ENCODE measurements around the gene ZNF664.

The ZNF664 gene

GRCh38 chr12:124037331-124037730 lies 64.3 kb downstream of the ZNF664 start:
- no peak for DNase-seq

GRCh38 chr12:124039276-124039675 lies 66.3 kb downstream of the ZNF664 start:
- DNase-seq = no peak

- no peak for DNase-seq
Observed at GRCh38 chr12:124040291-124040690, 67.3 kb downstream of the ZNF664 start.

- DNase-seq = no peak
Observed at GRCh38 chr12:124040737-124041136, 67.7 kb downstream of the ZNF664 start.

- no peak for DNase-seq
Observed at GRCh38 chr12:124041907-124042306, 68.9 kb downstream of the ZNF664 start.

- no peak for DNase-seq
Observed at GRCh38 chr12:124044021-124044420, 71.0 kb downstream of the ZNF664 start.

DNA sequence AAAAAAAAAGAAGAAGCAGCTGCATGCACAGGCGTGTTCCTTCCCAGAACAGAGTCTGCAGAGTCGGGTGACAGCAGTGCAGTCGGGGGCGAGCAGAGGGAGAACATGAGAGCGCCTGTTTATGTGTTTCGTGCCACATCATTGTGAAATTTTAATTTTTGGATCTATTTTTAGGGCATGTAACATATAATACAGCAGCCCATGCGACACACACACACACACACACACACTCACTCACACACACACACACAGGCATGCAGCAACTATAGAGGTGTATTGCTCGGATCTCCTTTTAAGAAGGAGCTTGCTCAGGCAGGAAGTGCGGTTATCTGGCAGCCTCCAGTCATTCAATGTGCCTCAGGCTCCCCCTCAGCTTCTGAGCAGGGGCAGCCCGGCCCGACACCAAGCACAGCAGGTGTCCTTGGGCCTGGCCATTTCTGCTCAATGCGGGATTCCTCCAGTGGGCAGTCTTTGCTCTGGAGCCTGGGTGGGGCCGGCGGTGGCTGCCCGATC lies 71.8 kb downstream of the ZNF664 start:
- DNase-seq = no peak

DNA sequence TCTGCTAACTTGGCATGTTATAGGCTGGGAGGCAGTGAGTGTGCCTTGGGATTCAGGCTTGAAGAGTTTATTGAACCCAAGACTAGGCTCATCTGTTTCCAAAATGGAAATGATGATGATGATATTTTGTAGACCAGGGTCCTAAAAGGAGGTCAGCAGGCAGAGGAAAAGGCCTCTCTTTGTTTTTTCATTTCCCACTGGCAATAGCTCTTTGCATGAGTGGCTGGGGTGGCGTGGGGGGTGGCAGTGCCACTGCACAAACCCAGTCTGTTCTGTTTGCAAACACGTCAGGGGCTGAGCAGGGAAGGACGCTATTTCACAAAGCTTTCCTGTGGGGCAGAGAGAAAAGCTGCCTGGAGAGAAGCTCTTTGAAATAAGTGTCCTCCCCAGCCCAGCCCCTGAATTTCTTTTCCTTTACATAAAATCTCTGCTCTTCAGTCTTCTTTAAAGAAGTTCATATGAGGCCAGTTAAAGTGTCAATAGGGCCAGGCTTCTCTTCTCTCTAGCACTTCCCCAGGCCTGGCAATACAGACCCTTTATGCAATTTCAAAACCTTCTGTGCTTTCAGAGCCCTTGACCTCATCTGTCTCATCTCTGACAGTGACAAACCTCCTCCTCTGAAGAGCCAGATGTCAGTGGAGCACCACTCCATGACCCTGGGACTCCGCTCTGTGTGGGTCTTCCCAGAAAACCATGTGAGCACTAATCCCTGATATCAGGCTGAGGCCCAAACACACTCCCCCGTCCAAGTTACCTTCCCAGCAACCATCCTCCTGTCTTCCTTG lies 72.8 kb downstream of the ZNF664 start:
- DNase-seq = no peak

DNA sequence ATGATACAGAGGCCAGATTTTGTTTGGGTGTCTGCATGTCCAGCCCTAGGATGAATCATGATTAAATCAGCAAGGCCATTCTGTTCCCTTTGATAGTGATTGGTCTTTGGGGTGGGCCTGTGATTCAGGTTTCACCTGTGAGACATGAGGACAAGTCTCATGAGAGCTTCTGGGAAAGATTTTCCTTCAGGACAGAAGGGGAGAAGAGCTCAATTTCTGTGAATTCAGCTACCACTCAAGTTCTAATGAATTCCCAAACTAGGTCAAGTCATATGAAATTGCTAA lies 73.4 kb downstream of the ZNF664 start:
- no peak for DNase-seq

GRCh38 chr12:124047045-124047566 lies 74.1 kb downstream of the ZNF664 start:
- no peak for DNase-seq

DNA sequence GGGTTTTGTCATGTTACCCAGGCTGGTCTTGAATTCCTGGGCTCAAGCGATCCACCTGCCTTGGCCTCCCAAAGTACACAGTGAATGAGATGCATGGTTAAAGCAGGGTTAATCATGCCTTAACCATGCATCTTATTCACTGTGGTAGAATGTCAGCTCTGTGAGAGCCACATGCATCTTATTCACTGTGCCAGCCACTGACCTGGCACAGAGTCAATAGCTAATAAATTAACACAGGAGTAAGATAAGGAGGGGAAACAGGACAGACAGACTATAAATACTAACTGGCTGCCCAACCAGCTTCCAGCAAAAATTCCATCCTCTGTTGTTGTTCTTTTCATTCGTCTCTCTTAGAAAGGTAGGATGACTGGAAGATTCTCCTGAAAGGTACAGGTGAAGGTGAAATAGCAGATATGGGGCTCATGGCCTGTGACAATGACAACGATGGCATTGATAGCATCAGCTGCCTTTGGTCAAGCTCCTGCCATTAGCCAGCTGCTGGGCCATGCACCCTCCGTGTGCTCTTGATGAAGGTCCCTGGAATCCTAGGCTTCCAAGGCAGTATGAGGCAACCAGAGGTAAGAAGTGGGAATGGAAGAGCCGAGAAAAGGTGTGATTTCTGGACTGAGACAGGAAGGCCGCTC lies 76.6 kb downstream of the ZNF664 start:
- DNase-seq = no peak

GRCh38 chr12:124053851-124054250 lies 80.8 kb downstream of the ZNF664 start:
- no peak for DNase-seq

GRCh38 chr12:124055066-124055465 lies 82.1 kb downstream of the ZNF664 start:
- no peak for DNase-seq

DNA sequence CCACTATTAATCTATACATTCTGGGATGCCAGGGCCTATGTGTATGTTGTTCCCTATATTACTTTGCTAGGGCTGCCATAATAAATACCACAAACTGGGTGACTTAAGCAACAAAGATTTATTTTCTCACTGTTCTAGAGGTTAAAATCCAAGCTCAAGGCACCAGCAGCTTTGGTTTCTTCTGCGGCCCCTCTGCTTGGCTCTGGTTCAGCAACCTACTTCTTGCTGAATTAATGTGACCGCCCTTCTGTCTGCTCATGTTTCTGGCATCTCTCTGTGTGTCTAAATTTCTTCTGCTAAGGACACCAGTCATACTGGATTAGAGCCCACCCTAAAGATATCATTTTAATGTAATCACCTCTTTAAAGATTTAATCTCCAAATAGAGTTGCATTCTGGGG lies 84.7 kb downstream of the ZNF664 start:
- DNase-seq = no peak

DNA sequence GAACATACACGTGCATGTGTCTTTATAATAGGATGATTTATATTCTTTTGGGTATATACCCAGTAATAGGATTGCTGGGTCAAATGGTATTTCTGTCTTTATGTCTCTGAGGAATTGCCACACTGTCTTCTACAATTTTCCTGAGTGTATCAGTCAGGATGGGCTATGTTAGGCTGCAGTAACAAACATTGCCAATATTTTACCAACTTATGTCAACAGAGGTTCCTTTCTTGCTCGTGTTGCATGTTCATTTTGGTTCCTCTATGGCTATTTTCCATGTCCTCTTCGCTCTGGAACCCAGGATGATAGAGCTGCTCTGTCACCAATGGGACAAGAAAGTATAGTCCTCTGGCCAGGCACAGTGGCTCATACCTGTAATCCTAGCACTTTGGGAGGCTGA lies 86.7 kb downstream of the ZNF664 start:
- DNase-seq = no peak
